ENCODE results near the gene KMT2D.
"Not testable (repeated sequence)": the region's sequence is repeated elsewhere in the genome, so short reads cannot be mapped to it uniquely, and the experiment has no call there.

Gene KMT2D

DNA sequence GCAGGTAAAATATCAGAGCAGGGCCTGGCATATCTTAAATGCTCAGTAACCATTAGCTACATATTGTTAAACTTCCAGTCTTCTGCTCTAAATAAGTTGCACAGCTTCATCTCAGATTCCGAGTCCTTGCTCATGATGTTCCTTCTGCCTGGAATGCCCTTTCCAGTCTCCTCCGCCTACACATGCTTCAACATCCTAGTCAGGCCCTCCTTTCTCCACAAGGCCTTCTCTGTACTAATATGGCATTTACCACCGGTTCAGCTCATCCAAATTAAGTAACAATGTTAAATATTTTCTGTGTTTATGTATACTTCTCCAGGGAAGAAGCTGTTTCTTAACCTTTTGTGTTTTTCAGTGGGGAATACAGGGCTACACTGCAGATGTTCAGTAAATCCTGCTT lies 25.5 kb upstream of the KMT2D start:
- no peak for DNase-seq

- no peak for DNase-seq
Observed at GRCh38 chr12:49084438-49084837, 23.8 kb upstream of the KMT2D start.

GRCh38 chr12:49079793-49080192 lies 19.2 kb upstream of the KMT2D start:
- DNase-seq, result no peak

DNA sequence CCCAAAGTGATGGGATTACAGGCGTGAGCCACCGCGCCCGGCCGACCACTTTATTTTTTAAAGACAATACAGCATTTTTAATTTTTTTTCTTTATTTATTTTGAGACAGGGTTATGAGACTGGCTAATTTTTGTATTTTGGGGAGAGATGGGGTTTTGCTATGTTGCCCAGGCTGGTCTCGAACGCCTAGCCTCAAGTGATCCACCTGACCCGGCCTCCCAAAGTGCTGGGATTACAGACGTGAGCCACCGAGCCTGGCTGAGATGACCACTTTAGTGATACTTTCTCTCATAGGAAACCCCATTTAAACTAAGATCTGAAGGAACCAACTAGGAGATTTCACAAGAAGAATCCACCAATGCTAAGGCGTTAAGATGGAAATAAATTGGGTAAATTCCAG lies 10.4 kb upstream of the KMT2D start:
- no peak for DNase-seq

DNA sequence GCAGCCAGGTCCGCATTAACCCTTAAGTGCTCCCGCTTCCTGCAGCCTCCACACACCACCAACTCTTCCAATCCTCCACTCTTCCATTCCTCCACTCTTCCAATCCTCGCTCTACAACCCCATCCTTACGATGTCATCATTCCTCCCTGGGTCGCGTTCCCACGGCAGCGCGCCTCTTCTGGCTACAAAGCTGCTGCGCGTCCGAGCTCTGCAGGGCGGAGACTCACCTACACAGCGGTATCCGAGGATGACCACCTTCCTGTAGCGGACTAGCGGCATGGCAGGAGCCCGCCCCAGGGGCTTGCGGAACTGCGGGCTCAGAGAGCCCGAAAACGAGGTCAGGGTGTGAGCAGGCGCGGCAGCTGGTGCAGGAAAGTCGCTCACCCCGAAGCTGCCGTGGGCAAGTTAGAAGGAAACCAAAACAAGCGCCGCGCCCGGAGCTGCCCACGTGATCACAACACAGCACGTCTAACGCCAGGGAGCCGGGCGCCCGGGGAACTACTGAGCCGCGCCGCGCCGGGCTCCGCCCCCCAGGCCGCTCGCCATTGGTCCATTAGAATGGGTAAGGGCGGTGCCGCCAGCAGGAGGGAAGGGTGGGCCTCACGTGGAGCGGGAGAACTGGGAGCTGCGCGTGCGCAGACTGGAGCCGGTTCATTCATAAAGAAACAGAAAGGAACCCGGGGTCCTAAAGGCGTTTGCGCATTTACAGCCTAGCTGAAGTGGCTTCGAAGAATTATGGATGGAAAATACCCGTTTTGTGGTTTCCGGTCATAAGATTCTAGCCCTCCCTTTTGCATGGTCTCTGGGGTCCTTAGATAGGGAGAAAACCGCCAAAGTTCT lies 9.1 kb upstream of the KMT2D start, which contains the start of gene RHEBL1:
RHEBL1 (minus strand) TSS at position 473 of the 840 bp plus-strand sequence; CDS start at position 279, 194 bp downstream.
- DNase-seq, result peak; percentile 100

DNA sequence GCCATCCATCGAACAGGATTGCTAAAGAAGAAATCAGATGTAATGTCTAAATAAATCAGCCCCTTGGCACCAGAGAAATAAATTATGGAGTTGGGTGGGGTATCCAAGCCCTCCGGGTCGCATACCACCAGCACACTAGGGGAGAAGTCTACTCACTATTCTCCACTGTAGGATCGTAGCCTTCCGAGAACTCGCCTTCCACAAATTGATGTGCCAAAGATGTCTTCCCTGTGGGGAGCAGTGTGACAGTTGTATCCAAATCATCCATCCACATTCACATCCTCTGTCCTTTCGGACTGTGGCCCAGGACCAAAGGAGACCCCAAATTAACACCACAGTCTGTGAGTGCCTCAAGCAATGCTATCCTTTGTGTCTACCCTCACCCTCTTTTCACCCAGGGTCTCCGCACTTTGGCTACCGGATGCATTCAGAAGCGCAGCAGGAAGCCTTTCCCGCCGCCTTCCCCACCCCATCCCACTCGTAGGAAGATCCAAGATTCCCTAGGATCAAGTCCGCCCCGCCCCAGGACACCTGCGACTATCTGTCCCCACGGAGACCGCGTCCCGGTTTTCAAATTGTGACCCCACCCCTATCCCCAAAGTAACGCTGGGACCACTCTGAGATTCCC lies 8.4 kb upstream of the KMT2D start:
- no peak for DNase-seq

DNA sequence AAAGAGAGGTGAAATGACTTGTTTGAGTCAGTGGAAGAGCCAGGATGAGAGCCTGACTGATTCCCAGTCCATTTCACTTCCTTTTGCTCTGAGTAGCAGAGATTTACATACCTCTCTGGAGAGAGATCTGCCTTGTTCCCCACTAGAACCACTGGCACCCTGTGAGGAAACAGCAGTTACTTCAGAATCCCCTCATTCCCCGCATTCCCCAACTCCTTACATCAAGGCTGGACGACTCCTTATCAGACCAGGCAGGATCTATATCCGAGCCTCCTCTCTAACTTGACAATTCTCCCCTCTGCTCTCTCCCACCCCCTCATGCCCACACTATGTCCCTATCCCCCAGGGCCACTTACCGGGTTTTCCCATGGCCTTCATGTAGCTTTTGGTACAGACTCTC lies 5.5 kb upstream of the KMT2D start:
- DNase-seq, result no peak

DNA sequence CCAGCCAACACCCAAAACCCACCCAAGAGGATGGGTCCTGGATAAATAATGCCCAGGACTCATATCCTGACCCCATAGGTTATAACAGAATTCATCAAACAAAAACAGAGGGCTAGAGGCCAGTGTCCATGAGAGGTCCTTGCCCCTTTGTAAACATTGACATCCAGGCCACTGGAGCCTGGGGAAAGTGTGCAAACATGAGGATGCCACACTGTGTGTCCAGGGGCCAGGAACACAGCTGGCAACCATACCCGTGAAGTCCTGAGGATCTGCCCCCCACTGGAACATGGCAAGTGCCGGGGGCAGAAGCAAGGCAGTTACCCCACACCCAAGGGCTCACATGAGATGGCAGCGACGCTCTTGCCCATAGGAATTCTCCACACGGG lies 4.2 kb upstream of the KMT2D start:
- no peak for DNase-seq

DNA sequence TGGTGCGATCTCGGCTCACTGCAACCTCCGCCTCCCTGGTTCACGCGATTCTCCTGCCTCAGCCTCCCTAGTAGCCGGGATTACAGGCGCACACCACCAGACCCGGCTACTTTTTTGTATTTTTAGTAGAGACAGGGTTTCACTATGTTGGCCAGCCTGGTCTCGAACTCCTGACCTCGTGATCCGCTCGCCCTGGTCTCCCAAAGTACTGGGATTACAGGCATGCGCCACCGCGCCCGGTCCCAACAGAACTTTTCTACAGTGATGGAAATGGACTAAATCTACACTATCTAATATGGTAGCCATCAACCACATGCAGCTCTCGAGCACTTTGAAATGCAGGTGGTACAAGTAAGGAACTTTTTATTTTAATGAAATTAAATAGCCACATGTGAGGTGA lies 1.3 kb upstream of the KMT2D start:
- not testable (repeated sequence) for DNase-seq

GRCh38 chr12:49061157-49061650 lies 610 bp upstream of the KMT2D start:
- no peak for DNase-seq

DNA sequence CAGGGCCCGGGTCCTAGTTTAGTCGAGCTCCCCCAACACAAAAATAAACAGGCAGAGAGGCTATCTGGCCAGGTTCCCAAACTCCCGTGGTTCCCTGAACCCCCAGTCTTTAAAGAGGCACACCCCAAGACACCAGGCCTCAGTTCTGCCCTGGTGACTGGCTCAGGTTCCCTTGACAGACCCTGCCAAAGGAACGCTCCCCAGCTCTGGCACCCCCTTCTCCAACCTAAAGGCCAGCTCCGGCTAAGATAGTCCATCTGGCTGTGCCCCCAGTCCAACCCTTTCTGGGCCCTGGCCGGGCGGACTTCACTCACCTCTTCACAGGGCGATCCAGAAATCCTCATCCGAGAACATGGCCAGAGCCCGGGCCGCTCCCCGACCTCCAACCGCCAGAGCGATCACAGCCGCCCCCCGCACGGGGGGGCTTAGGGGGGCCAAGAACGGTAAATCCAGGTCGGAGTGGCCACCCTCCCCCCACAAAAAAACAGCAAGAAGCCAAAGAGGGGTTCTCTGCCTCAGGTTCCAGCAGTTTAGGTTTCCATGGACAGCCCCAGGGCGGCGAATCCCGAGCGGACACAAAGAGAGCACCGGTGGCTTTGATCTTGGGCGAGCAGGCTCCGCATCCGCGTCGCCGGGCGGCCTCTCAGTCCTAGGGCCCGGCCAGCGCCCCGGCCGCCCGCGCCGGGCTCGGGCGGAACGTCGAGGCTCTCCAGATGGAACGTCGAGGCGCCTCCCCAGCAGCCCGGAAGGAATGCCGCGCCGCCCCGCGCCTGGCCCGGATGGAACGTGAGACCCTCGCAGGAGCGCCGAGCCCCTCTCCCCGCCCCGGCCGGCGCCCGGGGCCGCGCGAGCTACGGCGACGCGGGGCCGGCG lies 1.1 kb downstream of the KMT2D start:
- DNase-seq, result peak; percentile 34

DNA sequence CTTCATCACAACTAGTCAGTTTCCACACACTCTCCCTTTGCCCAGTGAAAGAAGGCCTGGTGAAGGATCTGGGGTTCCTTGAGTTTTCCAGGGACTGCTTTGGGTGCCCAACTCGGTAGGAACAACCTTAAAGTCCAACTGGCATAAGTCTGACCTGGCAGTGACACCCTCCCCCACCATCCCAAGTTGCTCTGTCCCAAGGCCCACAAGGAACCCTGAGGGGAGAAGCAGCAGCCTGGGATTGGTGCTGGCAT lies 1.6 kb downstream of the KMT2D start:
- DNase-seq, result no peak

- DNase-seq, result no peak
Observed at GRCh38 chr12:49058366-49059044, 2.1 kb downstream of the KMT2D start.

DNA sequence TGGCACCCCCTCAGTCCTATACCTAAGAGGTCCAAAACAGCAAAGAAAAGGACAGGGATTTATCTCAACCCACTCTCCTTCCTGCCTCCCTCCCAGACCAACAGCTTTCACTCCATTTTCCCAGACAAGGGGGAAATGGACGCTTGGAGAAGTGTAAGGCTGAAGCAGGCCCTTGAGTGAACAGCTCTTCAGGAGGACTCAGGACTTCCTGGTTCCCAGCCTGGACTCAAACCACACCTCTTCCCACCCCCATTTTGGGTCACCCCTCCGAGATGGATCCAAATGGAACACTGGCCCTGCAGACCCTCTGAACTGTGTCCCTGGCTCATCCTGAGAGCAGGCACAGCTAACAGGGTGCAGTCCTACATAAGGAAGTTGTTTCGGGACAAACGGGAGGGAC lies 2.7 kb downstream of the KMT2D start:
- DNase-seq, result no peak

- DNase-seq, result peak; percentile 85
Observed at GRCh38 chr12:49055978-49056754, 4.4 kb downstream of the KMT2D start.

DNA sequence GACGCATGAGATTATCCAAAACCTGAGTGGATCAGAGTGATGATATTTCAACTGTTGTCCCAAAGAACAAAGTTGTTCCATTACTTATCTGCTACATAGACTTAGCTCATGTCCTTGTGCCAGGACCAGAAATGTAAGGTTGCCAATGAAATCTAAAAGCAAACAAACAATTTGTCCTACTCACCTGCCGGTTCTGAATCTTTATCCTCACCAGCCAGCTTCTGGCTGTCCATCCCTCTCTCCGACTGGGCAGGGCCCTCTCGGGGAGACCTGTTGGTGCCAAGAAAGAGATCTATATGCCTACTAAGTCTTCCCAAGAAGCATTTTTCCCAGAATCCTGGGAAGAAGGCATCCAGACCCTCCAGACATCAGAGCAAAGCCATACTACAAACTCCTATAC lies 5.5 kb downstream of the KMT2D start:
- no peak for DNase-seq

- DNase-seq, result no peak
Observed at GRCh38 chr12:49054524-49054923, 6.1 kb downstream of the KMT2D start.

DNA sequence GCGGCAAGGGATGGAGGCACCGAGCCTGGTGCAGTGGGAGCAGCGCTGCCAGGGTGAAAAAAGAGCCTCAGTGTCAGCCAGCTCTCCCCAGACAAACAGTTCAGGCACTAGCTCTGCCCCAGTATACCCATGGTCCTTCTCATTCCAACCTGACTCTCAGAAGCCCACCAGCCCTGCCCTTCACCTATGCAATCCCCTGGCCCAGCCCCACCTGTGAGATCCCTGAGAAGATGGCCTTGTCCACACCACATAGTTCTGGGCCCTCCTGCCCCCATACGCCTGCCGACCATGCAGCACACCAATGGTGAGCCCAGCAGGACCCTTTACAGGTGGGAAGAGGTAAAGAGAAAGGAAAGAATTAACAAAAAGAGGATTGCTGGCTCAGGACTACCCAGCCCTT lies 6.5 kb downstream of the KMT2D start:
- no peak for DNase-seq

DNA sequence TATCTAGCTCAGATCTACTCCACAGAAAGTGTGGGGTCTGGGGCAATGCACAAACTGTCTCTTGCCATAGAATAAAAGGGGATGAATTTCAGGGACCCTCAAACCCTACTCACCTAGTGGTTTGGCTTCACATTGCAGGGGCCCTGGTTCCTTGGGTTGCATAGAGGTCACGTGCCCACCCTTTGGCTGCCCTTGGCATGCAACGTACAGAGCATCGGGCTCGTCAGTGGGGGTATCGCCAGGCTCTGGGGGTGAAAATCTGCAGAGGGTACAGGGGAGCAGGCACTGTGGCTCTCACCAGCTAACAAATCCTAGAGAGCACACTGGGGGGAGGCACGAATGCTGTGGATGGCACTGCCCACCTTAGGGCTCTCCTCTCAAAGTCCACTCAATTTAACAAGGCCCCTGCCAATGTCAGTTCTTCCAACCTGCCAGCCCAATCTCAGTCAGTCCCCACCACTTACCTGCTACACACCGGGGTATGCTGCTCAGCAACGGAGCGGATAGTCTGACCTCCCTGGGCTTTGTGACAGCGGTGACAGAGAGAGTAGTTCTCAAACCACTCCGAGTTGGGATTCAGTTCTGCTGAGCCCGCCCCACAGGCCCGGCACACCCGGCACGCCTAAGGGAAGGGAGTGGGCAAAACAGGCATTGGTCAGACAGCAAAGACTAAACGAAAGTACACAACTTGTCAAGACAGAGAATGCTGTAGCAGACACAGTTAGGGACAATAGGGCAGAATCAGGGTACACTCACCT lies 8.0 kb downstream of the KMT2D start:
- DNase-seq, result no peak

- no peak for DNase-seq
Observed at GRCh38 chr12:49051777-49052438, 8.7 kb downstream of the KMT2D start.

DNA sequence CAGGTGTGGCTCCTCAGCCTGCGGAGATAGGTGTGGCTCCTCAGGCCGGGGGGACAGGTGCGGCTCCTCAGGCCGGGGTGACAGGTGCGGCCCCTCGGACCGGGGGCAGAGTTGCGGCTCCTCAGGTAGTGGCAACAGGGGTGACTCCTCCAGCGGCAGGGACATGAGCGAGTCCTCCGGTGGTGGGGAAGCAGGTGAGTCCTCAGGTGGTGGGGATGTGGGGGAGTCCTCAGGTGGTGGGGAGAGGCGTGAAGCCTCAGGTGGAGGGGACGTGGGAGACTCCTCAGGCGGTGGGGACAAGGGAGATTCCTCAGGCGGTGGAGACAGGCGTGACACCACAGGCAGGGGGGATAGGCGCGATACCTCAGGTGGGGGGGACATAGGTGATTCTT lies 9.2 kb downstream of the KMT2D start:
- no peak for DNase-seq
